ENCODE data around the gene ZNF273.

Gene ZNF273

DNA sequence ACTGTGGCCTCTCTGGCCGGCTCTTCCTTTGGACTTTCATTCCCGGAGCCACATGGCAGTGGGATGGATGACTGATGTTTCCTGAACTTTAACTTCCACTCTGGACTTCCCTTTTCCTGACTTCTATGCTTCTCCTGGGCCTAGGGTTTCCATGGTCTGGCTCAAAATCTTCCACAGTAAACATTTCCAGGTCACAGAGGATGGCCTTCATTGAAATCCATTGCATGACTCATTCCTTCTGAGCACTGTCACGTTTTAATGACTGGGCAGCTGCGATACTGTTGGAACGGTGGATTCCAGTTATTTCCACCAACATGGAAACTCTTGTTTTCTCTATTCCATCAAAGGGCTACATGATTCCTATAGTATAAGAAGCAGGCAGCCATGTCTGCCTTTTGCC is 24.4 kb upstream of the ZNF273 start:
- TF ChIP-seq, protein P1, sequence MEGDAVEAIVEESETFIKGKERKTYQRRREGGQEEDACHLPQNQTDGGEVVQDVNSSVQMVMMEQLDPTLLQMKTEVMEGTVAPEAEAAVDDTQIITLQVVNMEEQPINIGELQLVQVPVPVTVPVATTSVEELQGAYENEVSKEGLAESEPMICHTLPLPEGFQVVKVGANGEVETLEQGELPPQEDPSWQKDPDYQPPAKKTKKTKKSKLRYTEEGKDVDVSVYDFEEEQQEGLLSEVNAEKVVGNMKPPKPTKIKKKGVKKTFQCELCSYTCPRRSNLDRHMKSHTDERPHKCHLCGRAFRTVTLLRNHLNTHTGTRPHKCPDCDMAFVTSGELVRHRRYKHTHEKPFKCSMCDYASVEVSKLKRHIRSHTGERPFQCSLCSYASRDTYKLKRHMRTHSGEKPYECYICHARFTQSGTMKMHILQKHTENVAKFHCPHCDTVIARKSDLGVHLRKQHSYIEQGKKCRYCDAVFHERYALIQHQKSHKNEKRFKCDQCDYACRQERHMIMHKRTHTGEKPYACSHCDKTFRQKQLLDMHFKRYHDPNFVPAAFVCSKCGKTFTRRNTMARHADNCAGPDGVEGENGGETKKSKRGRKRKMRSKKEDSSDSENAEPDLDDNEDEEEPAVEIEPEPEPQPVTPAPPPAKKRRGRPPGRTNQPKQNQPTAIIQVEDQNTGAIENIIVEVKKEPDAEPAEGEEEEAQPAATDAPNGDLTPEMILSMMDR (conservative IDR thresholded peaks at IDR 0.05) = no peak
- TF ChIP-seq ZFX (IDR thresholded peaks at IDR 0.05) = no peak
- H3K27ac ChIP-seq = no peak overlapping the region

DNA sequence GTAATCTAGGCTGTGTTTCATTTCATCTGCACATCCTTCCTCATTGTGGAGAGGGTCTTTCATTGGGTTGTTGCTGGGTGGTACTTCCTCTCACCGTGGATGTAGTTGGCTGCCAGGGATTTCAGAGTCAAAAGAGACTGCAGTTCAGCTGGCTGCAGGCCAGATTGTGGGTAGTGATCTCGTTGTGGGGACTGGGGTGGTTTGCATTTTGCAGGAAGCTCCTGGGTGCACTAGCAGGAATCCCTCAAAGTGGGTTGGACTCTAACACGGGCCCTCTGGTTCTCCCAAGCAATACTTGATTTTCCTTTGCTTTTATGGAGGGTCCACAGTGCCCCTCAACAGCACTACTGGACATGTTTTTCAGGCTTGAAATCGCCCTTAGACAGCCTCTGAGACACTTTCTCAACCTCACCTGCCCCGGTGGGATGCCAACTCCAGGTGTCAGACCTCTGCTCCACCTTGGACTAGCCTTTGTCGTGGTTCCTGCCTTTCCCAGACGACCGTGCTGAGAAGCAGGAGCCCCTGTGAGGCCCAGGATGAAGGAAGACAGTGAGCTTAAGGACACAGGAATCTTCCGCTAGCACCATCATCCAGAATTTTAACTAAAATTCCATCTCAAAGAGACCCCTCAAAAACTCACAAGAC is 23.9 kb upstream of the ZNF273 start:
- H3K27ac ChIP-seq = no peak overlapping the region
- no peak for TF ChIP-seq ZFX (IDR thresholded peaks at IDR 0.05)
- TF ChIP-seq, protein P1 (conservative IDR thresholded peaks at IDR 0.05) = no peak

DNA sequence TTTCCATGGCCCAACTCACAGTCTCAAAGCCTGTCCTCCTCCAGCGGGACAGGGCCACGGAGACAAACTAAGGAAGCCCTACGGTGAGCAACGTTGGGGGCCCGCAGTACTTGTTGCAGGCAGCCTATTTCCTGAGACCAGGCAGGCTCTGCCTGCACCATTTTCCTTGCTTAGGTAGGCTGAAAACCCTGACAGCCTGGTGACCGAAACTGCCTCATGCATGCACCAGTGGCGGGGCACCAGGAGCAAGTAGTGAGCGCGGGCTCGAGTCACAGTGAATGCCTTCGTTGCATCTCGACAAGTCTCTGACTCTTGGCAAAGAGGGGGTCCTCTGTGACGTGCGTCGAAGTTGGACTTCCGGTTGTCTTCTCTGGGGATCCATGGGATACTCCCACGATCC is 23.3 kb upstream of the ZNF273 start:
- H3K27ac ChIP-seq = no peak overlapping the region
- no peak for TF ChIP-seq ZFX (IDR thresholded peaks at IDR 0.05)
- TF ChIP-seq, protein P1 (conservative IDR thresholded peaks at IDR 0.05) = no peak

DNA sequence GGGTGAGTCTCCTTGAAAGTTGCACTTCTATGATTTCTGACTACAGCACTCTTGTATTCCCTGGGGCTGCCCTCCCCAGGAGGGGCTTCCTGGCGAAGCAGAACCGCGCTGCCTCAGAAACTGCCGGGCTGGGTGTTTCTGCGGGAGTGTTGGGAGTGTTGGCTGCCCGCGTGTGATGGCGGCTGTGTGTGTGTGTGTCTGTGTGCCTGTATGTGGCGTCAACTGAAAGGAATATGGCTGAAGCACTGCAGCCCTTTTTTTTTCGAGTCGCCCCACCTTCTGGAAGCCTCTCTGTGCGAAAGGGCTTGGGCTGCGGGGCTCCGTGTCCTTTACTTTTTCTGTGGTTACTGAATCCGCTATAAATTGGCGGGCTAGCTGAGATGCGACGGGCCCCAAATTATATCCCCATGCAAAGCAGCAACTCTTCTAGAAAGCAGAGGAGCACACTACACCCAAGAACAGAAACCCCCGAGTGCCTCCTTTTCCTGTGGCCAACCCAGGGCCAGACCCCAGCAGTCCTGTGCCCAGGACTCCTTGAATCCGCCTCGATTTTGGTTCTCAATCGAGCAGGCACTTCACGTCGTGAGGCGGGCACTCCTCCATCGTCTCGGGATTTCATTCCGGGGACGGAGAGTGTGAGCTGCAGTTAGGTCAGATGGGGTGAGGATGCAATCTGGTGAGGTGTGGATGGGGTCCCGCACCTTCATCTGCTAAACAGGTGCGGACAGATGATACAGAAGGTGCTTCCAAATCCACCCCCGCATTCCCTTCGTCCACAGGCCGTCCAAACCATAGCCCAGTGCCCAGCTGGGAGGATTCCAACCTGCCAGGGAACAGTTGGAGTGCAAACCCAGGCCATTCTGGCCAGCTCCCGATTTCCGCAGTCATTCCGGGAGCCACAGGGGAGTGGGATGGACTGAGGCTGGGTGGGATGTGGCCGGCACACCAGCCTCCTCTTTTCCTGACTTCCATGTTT is 22.5 kb upstream of the ZNF273 start:
- no peak overlapping the region for H3K27ac ChIP-seq
- TF ChIP-seq, protein P1 (conservative IDR thresholded peaks at IDR 0.05) = no peak
- no peak for TF ChIP-seq ZFX (IDR thresholded peaks at IDR 0.05)

DNA sequence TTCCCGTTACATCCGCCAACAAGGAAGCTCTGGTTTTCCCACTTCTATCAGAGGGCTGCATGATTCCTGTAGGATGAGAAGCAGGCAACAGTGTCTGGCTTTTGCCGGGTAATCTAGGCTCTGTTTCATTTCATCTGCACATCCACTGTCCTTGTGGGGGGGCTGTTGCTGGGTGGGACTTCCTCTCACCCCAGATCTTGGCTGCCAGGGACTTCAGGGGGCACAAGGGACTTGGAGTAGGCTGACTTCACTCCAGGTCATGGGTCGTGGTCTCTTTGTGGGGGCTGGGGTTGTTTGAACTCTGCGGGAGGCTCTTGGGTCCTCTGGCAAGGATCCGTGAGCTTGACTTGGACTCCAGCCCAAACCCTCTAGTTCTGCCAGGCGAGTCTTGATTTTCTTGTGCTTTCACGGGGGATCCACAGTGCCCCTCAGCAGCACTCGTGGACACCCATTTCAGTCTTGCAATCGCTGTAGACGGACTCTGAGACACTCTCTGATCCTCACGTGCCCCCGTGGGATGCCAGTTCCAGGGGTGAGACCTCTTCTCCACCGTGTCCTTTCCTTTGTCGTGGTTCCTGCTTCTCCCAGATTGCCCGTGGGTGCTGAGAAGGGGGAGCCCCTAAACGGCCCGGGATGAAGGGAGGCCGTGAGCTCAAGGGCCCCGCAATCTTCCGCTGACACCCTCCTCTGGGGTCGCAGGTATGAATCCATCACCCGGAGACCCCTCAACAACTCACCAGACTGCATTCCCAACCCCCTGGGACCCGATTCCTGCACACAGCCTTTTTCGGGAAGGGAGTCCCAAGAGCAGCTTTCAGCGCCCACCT is 21.4 kb upstream of the ZNF273 start:
- no peak overlapping the region for H3K27ac ChIP-seq
- TF ChIP-seq, protein P1 (conservative IDR thresholded peaks at IDR 0.05) = no peak
- TF ChIP-seq ZFX (IDR thresholded peaks at IDR 0.05) = no peak

DNA sequence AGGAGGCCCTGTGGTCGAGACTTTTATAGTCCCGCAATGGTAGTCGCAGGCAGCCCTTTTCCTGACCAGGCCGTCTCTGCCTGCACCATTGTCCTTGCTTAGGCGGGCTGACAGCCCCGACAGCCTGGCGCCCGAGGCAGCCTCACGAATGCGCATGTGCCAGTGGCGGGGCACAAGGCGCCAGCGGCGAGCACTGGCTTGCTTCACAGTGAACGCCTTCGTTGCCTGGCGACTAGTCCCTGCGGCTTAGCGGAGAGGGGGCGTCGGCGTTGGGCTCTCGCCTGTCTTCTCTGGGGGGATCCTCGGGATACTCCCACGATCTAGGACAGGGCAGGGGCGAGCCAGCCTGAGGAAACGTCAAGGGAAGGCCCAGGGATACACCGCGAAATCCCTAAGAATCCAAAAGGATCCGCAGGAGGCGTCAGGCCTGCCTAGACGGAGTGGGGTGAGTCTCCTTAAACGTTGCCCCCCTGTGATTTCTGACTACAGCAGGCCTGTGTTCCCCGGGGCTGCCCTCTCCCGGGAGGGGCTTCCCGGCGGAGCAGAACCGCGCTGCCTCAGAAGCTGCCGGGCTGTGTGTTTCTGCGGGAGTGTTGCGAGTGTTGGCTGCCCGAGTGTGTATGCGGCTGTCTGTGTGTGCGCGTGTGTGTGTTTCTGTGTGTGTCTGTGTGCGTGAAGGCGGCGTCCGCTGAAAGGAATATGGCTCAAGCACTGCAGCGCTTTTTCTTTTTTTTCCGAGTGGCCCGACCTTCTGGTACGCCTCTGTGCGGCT is 20.5 kb upstream of the ZNF273 start:
- TF ChIP-seq, protein P1 (conservative IDR thresholded peaks at IDR 0.05) = no peak
- no peak for TF ChIP-seq ZFX (IDR thresholded peaks at IDR 0.05)
- H3K27ac ChIP-seq = no peak overlapping the region

All from C4-2B (cell line).